HG03097 (cell line): ENCODE data around the gene TCF25.
"Not testable (repeated sequence)": the region's sequence is repeated elsewhere in the genome, so short reads cannot be mapped to it uniquely, and the experiment has no call there.

Experiments used
- ATAC-seq: cut with Tn5 transposase; IDR thresholded peaks from one replicate; pipeline ENCODE4 v1.9.1; 2021; ENCODE audit not compliant: unreplicated experiment, low FRiP score

The TCF25 gene

DNA sequence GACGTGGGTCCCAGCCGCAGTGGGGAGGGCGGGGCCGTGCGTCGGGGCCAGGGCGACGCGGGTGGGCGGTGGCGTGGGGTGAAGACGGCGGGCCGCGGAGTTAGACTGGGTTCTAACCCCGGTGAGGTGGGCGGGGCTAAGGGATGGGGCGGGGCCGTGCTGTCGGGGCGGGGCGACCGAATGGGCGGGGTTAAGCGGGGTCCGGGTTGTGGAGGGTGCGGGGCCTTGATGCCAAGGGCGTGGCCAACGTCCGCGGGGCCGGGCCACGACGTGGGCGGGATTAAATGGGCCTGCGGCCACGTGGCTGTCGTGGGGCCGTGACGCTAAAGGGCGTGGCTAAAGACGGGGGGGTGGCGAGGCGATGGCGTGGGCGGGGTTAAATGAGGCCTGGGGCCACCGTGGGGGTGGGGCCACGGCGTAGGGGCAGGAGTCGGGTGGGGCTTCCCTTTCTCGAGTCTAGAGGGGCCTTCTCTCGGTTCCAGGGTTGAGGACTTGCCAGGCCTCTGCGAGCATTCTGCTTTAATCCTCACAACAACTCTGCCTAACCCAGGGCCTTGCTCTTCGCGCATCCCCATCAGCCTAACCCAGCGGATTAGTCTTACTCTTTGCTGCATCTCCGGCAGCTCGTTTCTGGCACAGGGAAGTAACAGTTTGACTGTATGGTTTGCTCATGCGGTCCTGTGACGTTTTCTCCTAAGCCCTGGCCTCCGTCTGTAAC, 739 bp downstream of the TCF25 start:
- ATAC-seq: peak; percentile 63

DNA sequence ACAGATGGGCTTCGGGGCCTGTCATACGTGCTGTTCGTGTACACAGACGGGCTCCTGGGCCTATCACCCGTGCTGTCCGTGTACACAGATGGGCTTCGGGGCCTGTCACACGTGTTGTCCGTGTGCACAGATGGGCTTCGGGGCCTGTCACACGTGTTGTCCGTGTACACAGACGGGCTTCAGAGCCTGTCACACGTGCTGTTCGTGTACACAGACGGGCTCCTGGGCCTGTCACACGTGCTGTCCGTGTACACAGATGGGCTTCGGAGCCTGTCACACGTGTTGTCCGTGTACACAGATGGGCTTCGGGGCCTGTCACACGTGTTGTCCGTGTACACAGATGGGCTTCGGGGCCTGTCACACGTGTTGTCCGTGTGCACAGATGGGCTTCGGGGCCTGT, 5.7 kb downstream of the TCF25 start:
- ATAC-seq: not testable (repeated sequence)

DNA sequence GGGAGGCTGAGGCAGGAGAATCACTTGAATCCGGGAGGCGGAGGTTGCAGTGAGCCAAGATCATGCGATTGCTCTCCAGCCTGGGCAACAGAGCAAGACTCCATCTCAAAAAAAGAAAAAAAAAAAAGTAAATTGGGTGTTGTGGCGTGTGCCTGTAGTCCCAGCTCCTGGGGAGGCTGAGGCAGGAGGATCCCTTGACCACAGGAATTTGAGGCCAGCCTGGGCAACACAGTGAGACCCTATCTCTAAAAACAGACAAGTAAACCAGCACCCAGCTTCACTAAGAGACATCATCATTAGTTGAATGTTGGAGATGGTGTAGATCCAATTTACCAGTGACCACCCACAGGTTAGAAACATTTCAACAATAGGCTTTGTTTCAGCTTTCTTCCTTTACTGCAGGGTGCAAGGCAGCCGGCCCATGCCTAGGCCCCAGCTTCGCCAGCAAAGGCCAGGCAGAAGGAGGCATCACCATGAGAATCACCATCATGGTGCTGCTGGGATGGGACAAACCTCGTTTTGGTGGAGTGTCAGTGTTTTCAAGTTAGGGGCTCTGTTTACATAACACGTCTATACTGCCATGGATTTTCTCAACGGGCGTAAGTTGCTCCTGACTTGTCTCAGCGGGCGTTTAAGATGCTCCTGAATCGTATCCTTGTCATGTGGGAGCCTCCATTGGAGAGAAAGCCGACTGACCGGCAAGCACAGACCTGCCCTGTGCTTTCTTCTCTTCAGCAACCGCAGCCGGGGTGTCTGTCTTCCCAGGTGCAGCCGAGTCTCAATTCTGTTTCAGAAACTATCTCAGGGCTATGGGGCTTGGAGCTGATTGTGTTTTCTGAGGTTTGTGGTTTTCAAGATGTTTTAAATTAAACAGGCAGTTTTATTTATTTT, 7.3 kb downstream of the TCF25 start:
- ATAC-seq: no peak

DNA sequence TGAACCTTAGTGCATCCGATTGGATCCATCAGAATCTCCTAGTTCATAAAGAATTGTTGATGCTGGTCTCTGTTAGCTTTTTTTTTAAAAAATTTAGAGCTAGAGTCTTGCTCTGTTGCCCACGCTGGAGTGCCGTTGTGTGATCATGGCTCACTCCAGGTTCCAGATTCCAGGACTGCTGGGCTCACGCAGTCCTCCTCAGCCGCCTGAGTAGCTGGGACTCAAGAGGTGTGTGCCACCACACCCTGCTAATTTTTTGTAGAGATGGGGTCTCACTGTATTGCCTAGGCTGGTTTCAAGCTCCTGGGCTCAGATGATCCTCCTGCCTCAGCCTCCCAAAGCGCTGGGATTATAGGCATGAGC, 8.0 kb downstream of the TCF25 start:
- no peak for ATAC-seq

DNA sequence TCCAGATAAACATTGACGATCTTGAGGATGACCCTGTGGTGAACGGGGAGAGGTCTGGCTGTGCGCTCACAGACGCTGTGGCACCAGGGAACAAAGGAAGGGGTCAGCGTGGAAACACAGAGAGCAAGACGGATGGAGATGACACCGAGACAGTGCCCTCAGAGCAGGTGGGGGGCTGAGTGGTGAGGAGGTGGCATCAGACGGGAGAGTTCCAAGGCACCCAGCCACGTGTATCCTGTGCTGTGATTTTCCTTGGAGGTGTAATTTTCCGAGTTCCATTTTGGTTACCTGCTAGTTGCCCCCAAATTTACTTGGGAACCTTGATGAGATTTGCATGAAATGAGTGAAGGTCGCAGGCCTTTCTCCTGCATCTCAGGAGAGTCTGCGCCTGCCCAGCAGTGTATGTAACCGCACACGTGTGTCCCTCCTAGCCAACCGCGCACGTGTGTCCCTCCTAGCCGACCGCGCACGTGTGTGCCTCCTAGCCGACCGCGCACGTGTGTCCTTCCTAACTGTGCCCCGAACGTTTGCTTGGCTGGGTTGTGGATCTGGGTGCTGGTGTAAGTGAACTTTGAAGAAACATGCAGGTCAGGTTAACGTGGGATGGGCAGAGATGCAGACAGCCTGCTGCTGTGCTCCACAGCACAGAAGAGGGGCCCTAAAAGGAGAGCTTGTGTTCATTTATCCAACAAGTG, 10.1 kb downstream of the TCF25 start:
- ATAC-seq: no peak

DNA sequence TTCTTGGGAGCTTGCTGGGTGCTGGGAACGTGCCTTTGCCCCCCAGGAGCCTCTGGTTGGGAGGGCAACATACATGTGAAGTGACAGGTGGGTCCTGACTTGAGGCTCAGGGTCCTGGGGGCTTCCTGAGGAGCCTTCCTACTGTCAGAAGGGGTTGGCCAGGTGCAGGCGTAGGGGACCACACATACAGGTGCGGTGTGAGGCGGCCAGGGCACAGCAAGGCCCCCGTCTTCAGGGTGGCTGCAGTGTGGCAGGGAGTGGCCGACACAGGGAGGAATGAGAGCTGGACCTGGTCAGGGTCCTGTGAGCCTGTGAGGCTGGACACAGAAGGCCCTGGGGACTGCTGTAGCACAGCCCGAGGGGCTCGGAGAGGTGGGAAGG, 10.6 kb downstream of the TCF25 start:
- ATAC-seq: no peak

DNA sequence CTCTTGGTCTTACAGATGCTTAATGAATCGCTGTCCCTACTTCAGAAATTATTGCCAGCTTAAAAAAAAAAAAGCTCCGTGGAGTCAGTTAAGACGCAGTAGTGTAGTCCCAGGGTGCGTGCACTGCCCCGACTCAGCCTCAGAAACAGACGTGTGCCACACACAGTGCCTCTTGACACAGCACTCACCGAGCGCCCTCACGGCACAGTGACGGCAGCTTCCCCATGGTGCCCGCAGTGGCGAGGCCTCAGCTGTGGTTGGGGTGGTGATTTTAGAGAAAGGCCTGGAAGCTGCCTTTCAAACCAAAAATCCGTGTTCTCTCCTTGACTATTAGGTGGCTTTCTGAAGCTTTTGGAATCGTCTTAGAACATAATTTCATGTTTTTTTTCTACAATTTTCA, 13.9 kb downstream of the TCF25 start:
- ATAC-seq: no peak

DNA sequence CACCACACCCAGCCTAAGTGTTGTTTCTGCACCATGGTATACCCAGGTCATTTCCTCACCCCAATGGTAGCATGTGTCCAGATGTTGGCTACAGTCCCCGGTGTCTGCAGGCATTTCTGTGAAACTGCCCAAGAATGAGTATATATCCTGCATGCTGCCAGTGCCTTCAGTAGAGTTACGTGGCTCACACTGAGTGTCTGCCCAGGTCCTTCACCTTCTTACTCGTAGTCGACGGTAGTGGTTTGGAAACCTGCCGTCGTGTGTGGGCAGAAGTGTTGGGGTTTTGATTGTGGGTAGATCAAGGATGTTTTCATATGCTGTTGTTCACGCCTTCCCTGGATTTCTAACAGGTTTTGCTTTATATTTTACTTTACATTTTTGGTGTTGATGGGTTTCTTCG, 16.8 kb downstream of the TCF25 start:
- no peak for ATAC-seq

DNA sequence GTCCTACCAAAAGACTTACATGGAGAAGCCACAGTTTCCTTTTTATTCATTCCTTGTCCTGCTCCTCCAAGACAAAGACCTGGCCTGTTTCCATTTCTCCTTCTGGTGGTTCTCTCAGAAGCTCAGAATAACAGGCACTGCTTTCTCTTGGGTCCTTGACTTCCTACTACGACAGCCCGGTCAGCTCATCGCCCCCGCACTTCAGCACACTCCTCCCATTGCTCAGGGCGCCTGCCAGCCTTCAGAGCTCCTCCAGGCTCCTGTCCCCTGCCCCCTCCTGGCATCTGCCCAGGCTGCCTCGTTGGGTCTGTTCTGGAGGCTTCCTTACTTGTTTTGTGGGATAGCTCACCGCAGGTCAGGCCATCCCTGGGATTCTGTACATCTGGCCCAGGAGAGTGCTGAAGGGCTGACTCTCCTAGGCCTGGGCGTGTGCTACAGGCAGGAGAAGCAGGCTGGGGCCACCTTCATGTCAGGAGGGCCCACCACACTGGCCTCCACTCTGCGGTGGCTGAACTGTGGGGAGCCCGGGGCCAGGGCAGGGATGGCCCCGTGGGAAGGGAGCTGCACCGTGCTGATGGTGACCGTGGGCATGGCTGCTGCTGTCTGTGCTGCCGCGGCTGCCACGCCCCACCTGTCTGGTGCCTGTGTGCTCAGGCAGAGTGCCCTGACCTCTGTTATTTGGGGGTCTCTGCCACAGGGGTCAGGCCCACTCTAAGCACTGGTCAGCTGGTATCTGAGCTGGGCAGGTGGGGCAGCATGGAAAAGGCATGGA, 17.7 kb downstream of the TCF25 start:
- ATAC-seq: no peak

DNA sequence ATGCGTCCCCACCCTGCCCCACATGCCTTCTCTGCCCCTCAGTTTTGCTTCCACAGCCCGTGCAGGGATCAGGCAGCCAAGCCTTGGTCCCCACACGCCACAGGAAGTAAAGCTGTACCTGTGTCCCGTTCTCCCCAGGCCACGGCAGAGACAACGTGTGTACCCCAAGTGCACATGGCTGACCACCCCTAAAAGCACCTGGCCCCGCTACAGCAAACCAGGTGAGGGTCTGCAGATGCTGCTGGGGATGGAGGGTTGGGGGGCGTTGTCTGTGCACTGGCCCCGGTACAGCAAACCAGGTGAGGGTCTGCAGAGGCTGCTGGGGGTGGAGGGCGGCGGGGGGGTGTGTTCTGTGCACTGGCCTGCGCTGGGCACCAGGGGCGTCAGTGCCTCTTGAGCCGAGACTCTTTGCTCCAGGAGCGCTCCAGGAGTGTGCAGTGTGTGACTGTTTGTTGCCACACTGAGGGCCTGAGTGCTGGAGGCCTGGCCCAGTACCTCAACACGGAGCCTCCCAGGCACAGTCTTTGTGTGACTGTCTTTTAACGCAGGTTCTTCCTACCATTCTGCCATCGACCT, 18.8 kb downstream of the TCF25 start:
- no peak for ATAC-seq

DNA sequence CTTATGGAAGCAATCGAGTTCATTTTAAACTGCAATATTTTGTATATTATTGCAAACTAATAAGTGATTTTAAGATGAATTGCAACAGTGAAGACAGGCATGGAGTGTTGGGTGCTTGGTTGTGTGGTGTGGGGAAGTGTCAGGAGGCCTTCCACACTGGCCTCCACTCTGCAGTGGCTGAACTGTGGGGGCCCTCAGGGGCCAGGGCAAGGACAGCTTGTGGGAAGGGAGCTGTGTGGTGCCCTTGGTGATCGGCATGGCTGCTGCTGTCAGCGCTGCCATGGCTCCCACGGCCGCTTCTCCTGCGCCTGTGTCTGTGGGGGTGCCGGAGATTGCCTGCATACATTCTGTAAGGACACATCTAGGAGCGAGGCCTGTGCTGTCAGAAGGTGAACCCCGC, 19.2 kb downstream of the TCF25 start:
- ATAC-seq: no peak

DNA sequence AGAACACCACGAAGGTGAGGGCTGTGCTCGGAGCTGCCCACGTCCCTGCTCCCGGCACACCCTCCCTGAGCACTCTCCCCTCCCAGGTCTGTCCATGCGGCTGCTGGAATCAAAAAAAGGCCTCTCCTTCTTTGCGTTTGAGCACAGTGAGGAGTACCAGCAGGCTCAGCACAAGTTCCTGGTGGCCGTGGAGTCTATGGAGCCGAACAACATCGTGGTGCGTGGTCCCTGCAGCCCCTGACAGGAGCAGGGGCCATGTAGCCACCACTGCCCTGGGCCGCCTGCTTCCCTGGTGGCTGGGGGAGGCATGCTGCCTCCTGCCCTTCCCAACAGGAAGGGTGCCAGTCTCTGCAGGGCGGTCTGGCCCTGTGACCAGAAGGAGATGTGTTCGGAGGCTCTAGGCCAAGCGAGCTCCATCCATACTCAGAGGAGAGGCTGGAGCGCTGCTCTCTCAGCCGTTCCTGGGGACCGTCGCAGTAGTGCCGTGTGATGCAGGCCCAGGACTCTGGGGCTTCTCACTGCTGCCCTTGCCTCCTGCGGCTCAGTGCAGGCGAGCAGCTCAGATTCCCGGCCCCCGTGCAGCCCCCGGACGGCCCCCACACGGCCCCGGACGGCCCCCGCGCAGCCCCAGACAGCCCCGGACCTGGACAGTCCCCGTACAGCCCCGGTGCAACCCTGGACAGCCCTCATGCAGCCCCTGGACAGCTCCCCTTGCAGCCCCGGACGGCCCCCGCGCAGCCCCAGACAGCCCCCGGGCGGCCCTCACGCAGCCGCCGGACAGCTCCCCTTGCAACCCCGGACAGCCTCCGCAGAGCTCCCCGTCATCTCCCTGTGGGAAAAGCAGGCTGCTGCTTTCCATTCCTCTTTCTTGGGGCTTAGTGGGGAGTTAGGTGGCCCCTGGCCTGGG, 20.5 kb downstream of the TCF25 start:
- ATAC-seq: no peak

DNA sequence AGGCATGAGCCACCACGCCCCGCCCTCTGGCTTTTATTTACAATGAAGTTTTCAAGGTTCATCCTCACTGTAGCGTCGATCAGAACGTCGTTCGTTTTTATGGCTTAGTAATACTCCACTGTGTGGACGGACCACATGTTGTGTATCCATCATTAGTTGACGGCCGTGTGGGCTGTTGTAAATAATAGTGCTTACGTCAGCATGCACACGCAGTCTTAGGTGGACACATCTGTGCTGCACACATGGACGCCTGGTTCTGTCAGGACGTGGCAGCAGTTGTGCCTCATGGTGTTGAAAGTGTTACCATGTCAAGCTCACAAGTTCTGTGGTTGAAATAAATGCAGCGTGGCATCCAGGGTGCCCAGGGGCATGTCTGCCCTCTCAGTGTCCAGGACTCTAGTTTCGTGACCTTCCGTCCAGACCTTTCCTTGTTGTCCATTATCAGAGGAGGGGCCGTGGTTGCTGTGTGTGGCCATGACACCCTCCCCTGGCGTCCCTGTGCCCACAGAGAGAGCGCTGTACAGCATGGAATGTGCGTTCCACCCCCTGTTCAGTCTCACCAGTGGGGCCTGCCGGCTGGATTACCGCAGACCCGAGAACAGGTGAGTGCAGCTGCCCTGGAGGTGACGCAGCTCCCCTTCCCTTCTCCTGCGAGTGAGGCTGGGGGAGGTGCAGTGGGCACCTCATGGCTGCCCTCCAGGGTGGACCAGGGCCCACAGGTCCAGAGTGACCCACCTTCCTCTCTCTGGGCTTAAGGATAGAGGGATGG, 22.3 kb downstream of the TCF25 start:
- ATAC-seq: no peak

DNA sequence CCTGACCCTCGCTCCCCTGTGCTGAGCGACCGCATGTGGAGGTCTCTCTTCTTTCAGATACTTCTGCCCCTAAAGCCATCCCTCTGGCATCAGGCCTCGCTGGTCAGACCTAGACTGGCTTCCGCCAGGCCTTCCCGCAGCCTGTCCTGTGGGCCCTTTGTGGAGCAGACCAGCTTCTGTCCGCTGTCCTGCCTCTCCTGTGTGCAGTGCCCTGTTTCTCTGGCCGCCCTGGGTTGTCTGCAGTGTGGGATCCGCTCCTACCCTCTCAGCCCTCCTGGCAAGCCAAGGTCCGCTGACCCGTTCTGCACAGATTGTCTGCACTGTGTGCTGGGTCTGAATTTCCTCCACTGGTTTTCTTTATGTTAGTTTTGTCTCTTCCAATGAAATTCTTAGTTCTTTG, 23.8 kb downstream of the TCF25 start:
- no peak for ATAC-seq

DNA sequence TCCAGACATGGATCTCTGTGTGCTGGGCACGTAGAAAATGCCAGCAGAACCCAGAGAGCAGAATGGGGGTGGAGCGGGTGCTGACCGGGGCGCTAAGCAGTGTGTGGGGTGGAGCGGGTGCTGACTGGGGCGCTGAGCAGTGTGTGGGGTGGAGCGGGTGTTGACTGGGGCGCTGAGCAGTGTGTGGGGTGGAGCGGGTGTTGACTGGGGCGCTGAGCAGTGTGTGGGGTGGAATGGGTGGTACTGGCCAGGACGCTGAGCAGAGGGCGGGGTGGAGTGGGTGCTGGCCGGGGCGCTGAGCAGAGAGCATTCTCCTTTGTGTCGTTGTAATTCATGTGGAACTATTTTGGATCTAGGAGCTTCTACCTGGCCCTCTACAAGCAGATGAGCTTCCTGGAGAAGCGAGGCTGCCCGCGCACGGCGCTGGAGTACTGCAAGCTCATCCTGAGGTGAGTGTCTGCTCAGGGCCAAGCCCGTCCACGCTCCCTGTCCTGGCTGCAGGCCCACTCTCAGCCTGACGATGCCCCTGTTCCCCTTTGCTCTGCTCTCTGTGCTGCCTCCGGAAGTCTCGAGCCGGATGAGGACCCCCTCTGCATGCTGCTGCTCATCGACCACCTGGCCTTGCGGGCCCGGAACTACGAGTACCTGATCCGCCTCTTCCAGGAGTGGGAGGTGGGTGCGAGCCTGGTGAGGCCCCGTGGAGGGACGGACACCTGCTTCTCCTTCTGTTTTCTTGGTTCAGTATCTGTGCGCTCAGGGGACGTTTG, 25.0 kb downstream of the TCF25 start:
- ATAC-seq: no peak

DNA sequence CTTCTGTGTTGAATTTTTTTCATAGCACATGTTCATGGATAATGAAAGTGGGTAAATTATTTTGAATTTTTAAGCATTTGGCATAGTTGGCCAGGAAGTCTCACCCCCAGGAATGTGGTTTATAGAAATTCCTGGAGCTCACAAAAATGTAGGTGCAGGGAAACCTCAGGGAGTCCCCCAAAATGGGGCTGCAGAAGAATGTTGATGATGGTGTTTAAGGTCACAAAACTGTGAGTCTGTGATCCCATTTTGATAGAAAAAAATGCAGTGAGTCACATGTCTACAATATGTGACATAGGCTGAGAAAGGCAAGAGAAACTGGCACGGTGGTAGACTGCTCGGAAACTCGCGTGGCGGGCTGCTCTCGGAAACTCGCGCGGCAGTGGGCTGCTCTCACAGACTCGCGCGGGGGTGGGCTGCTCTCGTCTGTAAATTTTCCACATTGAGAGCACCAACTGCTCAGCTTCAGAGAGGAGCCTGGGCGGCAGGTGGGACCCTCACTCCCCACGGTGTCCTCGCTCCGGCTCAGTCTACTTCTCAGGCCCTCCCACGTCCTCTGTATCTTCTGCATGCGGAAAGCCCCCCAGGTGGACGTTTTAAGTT, 26.6 kb downstream of the TCF25 start:
- no peak for ATAC-seq

DNA sequence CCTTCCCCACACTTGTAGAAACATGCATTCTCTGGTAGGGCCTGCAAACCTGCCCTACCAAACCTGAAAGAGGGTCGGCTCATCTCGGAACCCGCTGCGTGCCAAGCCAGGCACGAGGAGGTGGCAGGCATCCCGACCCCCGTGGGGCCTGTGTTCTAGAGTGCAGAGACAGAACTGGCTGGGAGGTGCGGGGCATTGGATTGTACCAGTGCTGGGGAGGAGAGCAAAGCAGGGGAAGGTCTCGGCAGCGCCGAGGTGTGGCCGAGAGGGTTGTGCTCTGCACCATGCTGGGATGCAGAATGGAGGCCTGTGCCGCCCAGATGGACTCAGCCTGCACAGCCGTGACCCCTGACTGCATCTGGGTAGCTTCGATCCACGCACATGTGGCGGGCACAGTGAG, 27.5 kb downstream of the TCF25 start:
- no peak for ATAC-seq

DNA sequence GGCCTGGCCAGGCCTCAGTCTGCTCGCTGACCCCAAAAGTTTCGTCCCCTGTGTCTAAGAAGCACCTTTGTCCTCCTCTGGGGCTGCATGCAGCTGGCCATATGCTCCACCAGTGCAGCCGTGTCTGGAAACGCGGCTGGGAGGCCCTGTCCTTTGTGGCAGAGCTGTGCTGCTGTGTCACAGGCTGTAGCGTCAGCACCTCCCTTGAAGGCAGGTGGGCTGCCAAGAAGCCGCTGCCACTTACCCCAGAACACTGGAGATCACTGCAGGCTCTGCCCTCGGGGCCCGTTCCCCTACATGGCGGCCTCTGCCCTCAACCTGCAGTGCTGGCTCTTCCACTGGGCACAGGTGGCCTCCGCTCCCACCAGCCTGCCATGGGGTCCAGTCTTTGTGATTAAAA, 29.6 kb downstream of the TCF25 start:
- ATAC-seq: no peak
